ENCODE data around the gene GAP43.

GRCh38 chr3:115687721-115688120 lies 64.4 kb downstream of the GAP43 start:
- TF ChIP-seq CTCF (IDR thresholded peaks at IDR 0.05; ENCODE audit: insufficient read depth, low read length, poor library complexity, severe bottlenecking), result no peak
- no peak for TF ChIP-seq EZH2phosphoT487 (conservative IDR thresholded peaks at IDR 0.05; ENCODE audit: low read length)
